Right renal cortex interstitium (tissue), 3 donors: ENCODE data around the gene RAE1. TPM values are rescaled to one million over a fixed set of nuclear protein-coding genes. Genes with fewer than 3 reads are reported as not detected.

Experiments
- DNase-seq, 3 donors: peaks; one replicate each; pipeline ENCODE4 v3.0.0-alpha.2; 2013; ENCODE audit warnings: low read depth in 3 of 3, low spot score in 2 of 3
- polyA plus RNA-seq, 3 donors: library from polyadenylated mRNA; unstranded; fragments of 120-200 nt; gene quantifications; one replicate each; pipeline ENCODE4 v1.2.1, GENCODE V29; 2013; ENCODE audit not compliant: insufficient read length in 3 of 3

The RAE1 gene
- polyA plus RNA-seq, 3 donors = 61.2 to 67.6 (median 64.5) TPM

GRCh38 chr20:57371363-57371762 lies 20.3 kb downstream of the RAE1 start:
- DNase-seq = no peak

- DNase-seq = no peak
These were observed 21.1 kb downstream of the RAE1 start for GRCh38 chr20:57372157-57372556.

GRCh38 chr20:57372581-57373350 lies 21.7 kb downstream of the RAE1 start:
- DNase-seq = no peak

GRCh38 chr20:57374343-57374930 lies 23.4 kb downstream of the RAE1 start:
- DNase-seq = no peak

GRCh38 chr20:57374931-57375651 lies 24.0 kb downstream of the RAE1 start:
- DNase-seq = no peak

- DNase-seq = no peak
These were observed 24.7 kb downstream of the RAE1 start for GRCh38 chr20:57375652-57376230.

GRCh38 chr20:57377350-57377749 lies 26.3 kb downstream of the RAE1 start:
- no peak for DNase-seq

- no peak for DNase-seq
These were observed 27.1 kb downstream of the RAE1 start for GRCh38 chr20:57378107-57378506.

GRCh38 chr20:57378646-57379262 lies 27.7 kb downstream of the RAE1 start:
- no peak for DNase-seq

GRCh38 chr20:57379263-57379647 lies 28.2 kb downstream of the RAE1 start:
- DNase-seq = no peak

GRCh38 chr20:57380081-57380750 lies 29.2 kb downstream of the RAE1 start:
- no peak for DNase-seq

- no peak for DNase-seq
These were observed 30.8 kb downstream of the RAE1 start for GRCh38 chr20:57381596-57382503.

- DNase-seq = no peak
These were observed 31.5 kb downstream of the RAE1 start for GRCh38 chr20:57382516-57382915.

GRCh38 chr20:57383447-57384347 lies 32.6 kb downstream of the RAE1 start:
- no peak for DNase-seq

- no peak for DNase-seq
These were observed 33.4 kb downstream of the RAE1 start for GRCh38 chr20:57384486-57384885.

- no peak for DNase-seq
These were observed 34.1 kb downstream of the RAE1 start for GRCh38 chr20:57384953-57385761.

GRCh38 chr20:57385940-57386339 lies 34.9 kb downstream of the RAE1 start:
- no peak for DNase-seq

- DNase-seq = no peak
These were observed 35.7 kb downstream of the RAE1 start for GRCh38 chr20:57386762-57387161.
